Caco-2 (cell line): Measurements from ENCODE around the gene APLP1. TPM values are rescaled to one million over a fixed set of nuclear protein-coding genes. Genes with fewer than 3 reads are reported as not detected.
A peak's percentile ranks its signal among the peaks of the same experiment; 100 is the strongest.

ENCODE experiments used
- BruUV-seq: library from RNA; stranded (reverse); fragments of 400-500 nt; replicated peaks from 2 replicates; lab custom pipeline; 2021; lab: Mats Ljungman, UMichigan
- CTCF ChIA-PET: fragments of 300-600 bp; sonication (Branson Sonifier 250); formaldehyde crosslinking; loops from one replicate; lab custom pipeline; 2022; ENCODE audit warnings: antibody characterized with exemption; lab: Charles Lee
- POLR2A ChIA-PET: fragments of 300-600 bp; sonication (Branson Sonifier 250); formaldehyde crosslinking; loops from one replicate; lab custom pipeline; 2022; ENCODE audit warnings: antibody characterized with exemption; lab: Charles Lee
- DNase-seq, 2 experiments: peaks; one replicate each; pipeline versions ENCODE4 v3.0.0 to v3.0.0-alpha.2; 2020 to 2022
- H3K27me3 ChIP-seq: replicated peaks from 2 replicates; pipeline ENCODE4 v1.6.0; 2011; ENCODE audit warnings: low read length; ENCODE audit not compliant: control insufficient read depth, insufficient read depth
- H3K36me3 ChIP-seq: 2 replicates; pipeline ENCODE4 v1.5.1; 2011; ENCODE audit warnings: low read length; ENCODE audit not compliant: control insufficient read depth, insufficient read depth
- H3K4me1 ChIP-seq: fragments of 250-450 bp; sonication (Bioruptor Pico); 2 replicates; pipeline ENCODE4 v1.5.1; 2020; ENCODE audit warnings: mild to moderate bottlenecking
- H3K4me3 ChIP-seq: 2 replicates; pipeline ENCODE4 v1.5.1; 2011; ENCODE audit warnings: low read depth, mild to moderate bottlenecking, control low read depth, low read length
- H3K9me3 ChIP-seq: fragments of 250-450 bp; sonication (Bioruptor Pico); 2 replicates; pipeline ENCODE4 v1.5.1; 2020; ENCODE audit warnings: mild to moderate bottlenecking, moderate library complexity
- H3K27ac Mint-ChIP-seq: one replicate; pipeline ENCODE4 v1.8.0; 2022; ENCODE audit warnings: mixed read lengths; ENCODE audit not compliant: unreplicated experiment
- H3K27me3 Mint-ChIP-seq: one replicate; pipeline ENCODE4 v1.8.0; 2022; ENCODE audit warnings: mixed read lengths; ENCODE audit not compliant: insufficient read depth, unreplicated experiment
- H3K36me3 Mint-ChIP-seq: one replicate; pipeline ENCODE4 v1.8.0; 2022; ENCODE audit warnings: mild to moderate bottlenecking, mixed read lengths; ENCODE audit not compliant: insufficient read depth, unreplicated experiment
- H3K4me1 Mint-ChIP-seq: one replicate; pipeline ENCODE4 v1.8.0; 2022; ENCODE audit warnings: low read depth, mixed read lengths; ENCODE audit not compliant: unreplicated experiment
- H3K4me3 Mint-ChIP-seq: one replicate; pipeline ENCODE4 v1.8.0; 2022; ENCODE audit warnings: mild to moderate bottlenecking, moderate library complexity, mixed read lengths; ENCODE audit not compliant: unreplicated experiment
- H3K9me3 Mint-ChIP-seq: one replicate; pipeline ENCODE4 v1.8.0; 2022; ENCODE audit warnings: mixed read lengths; ENCODE audit not compliant: unreplicated experiment
- intact Hi-C: fragments of 100-400 bp; cut with micrococcal nuclease; formaldehyde crosslinking; loops from one replicate; pipeline ENCODE4 v1.10.0; 2022; ENCODE audit not compliant: unreplicated experiment
- total RNA-seq: library from RNA; stranded (reverse); gene quantifications from 2 replicates; pipeline ENCODE4 v1.2.3, GENCODE V29; 2022
- TF ChIP-seq, protein P1 (sequence below), 2 experiments: fragments of 200-600 bp in 1 of 2; IDR thresholded peaks; 1 replicate in 1 of 2; 2 replicates in 1 of 2; pipeline versions ENCODE4 v1.5.1 to v1.8.0; 2011 to 2022; ENCODE audit warnings: antibody characterized with exemption in 1 of 2, control low read depth in 1 of 2, inconsistent platforms in 1 of 2, low read depth in 1 of 2, low read length in 1 of 2, mild to moderate bottlenecking in 1 of 2, moderate library complexity in 1 of 2; ENCODE audit not compliant: insufficient read depth in 1 of 2, severe bottlenecking in 1 of 2, unreplicated experiment in 1 of 2

The APLP1 gene
- total RNA-seq, 1 experiment from 2014 or later: 6.5 TPM

DNA sequence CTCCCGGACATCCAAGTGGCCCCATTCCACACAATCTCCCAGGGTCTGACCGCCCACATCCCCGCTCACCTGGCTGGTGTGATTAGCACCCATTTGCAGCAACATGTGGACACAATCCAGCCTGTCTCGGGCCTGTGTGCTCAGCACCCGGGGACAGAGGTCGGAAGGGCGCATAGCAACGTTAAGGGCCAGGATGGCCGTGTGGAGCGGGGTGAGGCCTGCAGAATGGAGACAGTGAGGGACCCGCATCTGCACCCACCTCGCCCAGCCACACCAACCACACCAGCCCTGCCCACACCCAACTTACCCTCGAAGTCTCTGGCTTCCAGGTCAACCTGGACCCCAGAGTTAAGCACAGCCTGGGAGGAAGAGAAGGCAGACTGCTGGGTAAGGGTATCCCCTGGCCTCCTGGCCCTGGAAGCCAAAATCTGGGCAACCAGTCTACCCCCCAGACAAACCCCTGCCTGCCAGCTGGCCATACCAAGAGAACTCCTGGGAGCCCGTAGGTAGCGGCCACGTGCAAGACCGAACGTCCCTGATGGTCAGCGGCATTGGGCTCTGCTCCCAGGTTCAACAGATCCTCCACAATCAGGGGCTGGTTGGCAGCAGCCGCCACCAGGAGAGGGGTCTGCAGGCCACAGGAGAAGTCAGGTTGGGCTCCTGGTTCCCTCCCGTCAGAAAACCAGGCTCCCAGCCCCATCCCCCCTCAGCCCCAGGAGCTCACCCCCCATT, 27.7 kb downstream of the APLP1 start:
- ChIA-PET CTCF (no interaction called here), POLR2A (no interaction called here)
- no peak overlapping the region for H3K27ac Mint-ChIP-seq
- Histone ChIP-seq H3K4me3 (no peak overlapping the region), H3K36me3 (no peaks in the 10 kb centered on the region), H3K27me3 (no peaks in the 10 kb centered on the region), H3K9me3 (no peaks in the 10 kb centered on the region), H3K4me1 (no peaks in the 10 kb centered on the region)
- BruUV-seq: no TSS peak
- H3K9me3 Mint-ChIP-seq: no peaks in the 10 kb centered on the region
- DNase-seq: no peak
- H3K27me3 Mint-ChIP-seq: no peaks in the 10 kb centered on the region
- peaks cover 11% of the 10 kb centered on the region for H3K36me3 Mint-ChIP-seq
- TF ChIP-seq, protein P1, sequence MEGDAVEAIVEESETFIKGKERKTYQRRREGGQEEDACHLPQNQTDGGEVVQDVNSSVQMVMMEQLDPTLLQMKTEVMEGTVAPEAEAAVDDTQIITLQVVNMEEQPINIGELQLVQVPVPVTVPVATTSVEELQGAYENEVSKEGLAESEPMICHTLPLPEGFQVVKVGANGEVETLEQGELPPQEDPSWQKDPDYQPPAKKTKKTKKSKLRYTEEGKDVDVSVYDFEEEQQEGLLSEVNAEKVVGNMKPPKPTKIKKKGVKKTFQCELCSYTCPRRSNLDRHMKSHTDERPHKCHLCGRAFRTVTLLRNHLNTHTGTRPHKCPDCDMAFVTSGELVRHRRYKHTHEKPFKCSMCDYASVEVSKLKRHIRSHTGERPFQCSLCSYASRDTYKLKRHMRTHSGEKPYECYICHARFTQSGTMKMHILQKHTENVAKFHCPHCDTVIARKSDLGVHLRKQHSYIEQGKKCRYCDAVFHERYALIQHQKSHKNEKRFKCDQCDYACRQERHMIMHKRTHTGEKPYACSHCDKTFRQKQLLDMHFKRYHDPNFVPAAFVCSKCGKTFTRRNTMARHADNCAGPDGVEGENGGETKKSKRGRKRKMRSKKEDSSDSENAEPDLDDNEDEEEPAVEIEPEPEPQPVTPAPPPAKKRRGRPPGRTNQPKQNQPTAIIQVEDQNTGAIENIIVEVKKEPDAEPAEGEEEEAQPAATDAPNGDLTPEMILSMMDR (IDR thresholded peaks at IDR 0.05; ENCODE audit: insufficient read depth in 1 of 2, low read depth in 1 of 2, low read length in 1 of 2, severe bottlenecking in 1 of 2, unreplicated experiment in 1 of 2): no peak
- no peak overlapping the region for H3K4me3 Mint-ChIP-seq
- intact Hi-C loops: no loop called here
- no peaks in the 10 kb centered on the region for H3K4me1 Mint-ChIP-seq

- intact Hi-C loops: no loop called here
- TF ChIP-seq, protein P1 (IDR thresholded peaks at IDR 0.05; ENCODE audit: insufficient read depth in 1 of 2, low read depth in 1 of 2, low read length in 1 of 2, severe bottlenecking in 1 of 2, unreplicated experiment in 1 of 2): no peak
- Histone ChIP-seq H3K4me3 (no peak overlapping the region), H3K27me3 (no peaks in the 10 kb centered on the region), H3K36me3 (no peaks in the 10 kb centered on the region), H3K9me3 (no peaks in the 10 kb centered on the region), H3K4me1 (no peaks in the 10 kb centered on the region)
- peaks cover 11% of the 10 kb centered on the region for H3K36me3 Mint-ChIP-seq
- ChIA-PET CTCF (no interaction called here), POLR2A (no interaction called here)
- H3K27ac Mint-ChIP-seq: no peak overlapping the region
- no peak for DNase-seq
- no peaks in the 10 kb centered on the region for H3K27me3 Mint-ChIP-seq
- no peak overlapping the region for H3K4me3 Mint-ChIP-seq
- no peaks in the 10 kb centered on the region for H3K9me3 Mint-ChIP-seq
- BruUV-seq: no TSS peak
- H3K4me1 Mint-ChIP-seq: no peaks in the 10 kb centered on the region
These were observed 28.3 kb downstream of the APLP1 start for GRCh38 chr19:35896643-35897040.

- TF ChIP-seq, protein P1 (IDR thresholded peaks at IDR 0.05; ENCODE audit: insufficient read depth in 1 of 2, low read depth in 1 of 2, low read length in 1 of 2, severe bottlenecking in 1 of 2, unreplicated experiment in 1 of 2): no peak
- H3K9me3 ChIP-seq: no peaks in the 10 kb centered on the region
- no peaks in the 10 kb centered on the region for H3K9me3 Mint-ChIP-seq
- no peaks in the 10 kb centered on the region for H3K36me3 ChIP-seq
- no peaks in the 10 kb centered on the region for H3K4me1 Mint-ChIP-seq
- no peaks in the 10 kb centered on the region for H3K4me1 ChIP-seq
- no peaks in the 10 kb centered on the region for H3K27me3 Mint-ChIP-seq
- H3K27me3 ChIP-seq: no peaks in the 10 kb centered on the region
- DNase-seq: no peak
- POLR2A ChIA-PET: no interaction called here
- CTCF ChIA-PET: no interaction called here
- intact Hi-C loops: no loop called here
- peaks cover 11% of the 10 kb centered on the region for H3K36me3 Mint-ChIP-seq
- H3K4me3 Mint-ChIP-seq: peak overlapping the region; percentile 83
- no peak overlapping the region for H3K27ac Mint-ChIP-seq
- no TSS peak for BruUV-seq
- H3K4me3 ChIP-seq: no peak overlapping the region
These were observed 29.5 kb downstream of the APLP1 start for GRCh38 chr19:35897706-35898451.
